ENCODE results near the gene LOXL1.
A peak's percentile ranks its signal among the peaks of the same experiment; 100 is the strongest.
"Not testable (repeated sequence)": the region's sequence is repeated elsewhere in the genome, so short reads cannot be mapped to it uniquely, and the experiment has no call there.

LOXL1 gene

GRCh38 chr15:73922186-73923151 lies 3.8 kb upstream of the LOXL1 start:
- FAIRE-seq, result no peak

- no peak for FAIRE-seq
These were observed 3.1 kb upstream of the LOXL1 start for GRCh38 chr15:73923156-73923487.

- FAIRE-seq, result no peak
These were observed 2.6 kb upstream of the LOXL1 start for GRCh38 chr15:73923488-73924164.

GRCh38 chr15:73924171-73924921 lies 1.9 kb upstream of the LOXL1 start:
- no peak for FAIRE-seq

GRCh38 chr15:73925848-73926218 lies 429 bp upstream of the LOXL1 start:
- no peak for FAIRE-seq

- no peak for FAIRE-seq
These were observed 777 bp downstream of the LOXL1 start for GRCh38 chr15:73927003-73927475.

GRCh38 chr15:73927476-73928240 lies 1.4 kb downstream of the LOXL1 start:
- FAIRE-seq, result no peak

GRCh38 chr15:73928241-73928579 lies 1.9 kb downstream of the LOXL1 start:
- FAIRE-seq, result no peak

- no peak for FAIRE-seq
These were observed 2.8 kb downstream of the LOXL1 start for GRCh38 chr15:73928971-73929627.

GRCh38 chr15:73930371-73930770 lies 4.1 kb downstream of the LOXL1 start:
- FAIRE-seq, result no peak

GRCh38 chr15:73930790-73931281 lies 4.6 kb downstream of the LOXL1 start:
- FAIRE-seq, result no peak

- no peak for FAIRE-seq
These were observed 5.2 kb downstream of the LOXL1 start for GRCh38 chr15:73931441-73931840.

- no peak for FAIRE-seq
These were observed 6.3 kb downstream of the LOXL1 start for GRCh38 chr15:73932381-73933191.

- no peak for FAIRE-seq
These were observed 8.0 kb downstream of the LOXL1 start for GRCh38 chr15:73934281-73934680.

GRCh38 chr15:73935547-73935946 lies 9.3 kb downstream of the LOXL1 start:
- no peak for FAIRE-seq

GRCh38 chr15:73936181-73936580 lies 9.9 kb downstream of the LOXL1 start:
- peak; percentile 9 for FAIRE-seq

GRCh38 chr15:73936588-73937290 lies 10.5 kb downstream of the LOXL1 start:
- FAIRE-seq, result no peak

- no peak for FAIRE-seq
These were observed 11.0 kb downstream of the LOXL1 start for GRCh38 chr15:73937296-73937695.

- no peak for FAIRE-seq
These were observed 11.5 kb downstream of the LOXL1 start for GRCh38 chr15:73937726-73938125.

GRCh38 chr15:73938516-73938915 lies 12.3 kb downstream of the LOXL1 start:
- FAIRE-seq, result not testable (repeated sequence)

Measured in islet of Langerhans (tissue), 1 donor.